GM18511 (cell line): ENCODE data around the gene SLC2A10.

Experiments used
- ATAC-seq: cut with Tn5 transposase; IDR thresholded peaks from one replicate; pipeline ENCODE4 v1.9.1; 2021; ENCODE audit warnings: mild to moderate bottlenecking, moderate library complexity; ENCODE audit not compliant: unreplicated experiment

Gene SLC2A10

GRCh38 chr20:46701986-46702385 is 7.5 kb upstream of the SLC2A10 start:
- ATAC-seq: no peak

- ATAC-seq: no peak
Measured at GRCh38 chr20:46702447-46703203, 6.8 kb upstream of the SLC2A10 start.

GRCh38 chr20:46703435-46703834 is 6.0 kb upstream of the SLC2A10 start:
- ATAC-seq: no peak

GRCh38 chr20:46704714-46705377 is 4.6 kb upstream of the SLC2A10 start:
- no peak for ATAC-seq

GRCh38 chr20:46705378-46705729 is 4.1 kb upstream of the SLC2A10 start:
- ATAC-seq: no peak

GRCh38 chr20:46706242-46706641 is 3.2 kb upstream of the SLC2A10 start:
- no peak for ATAC-seq

GRCh38 chr20:46708172-46708860 is 1.1 kb upstream of the SLC2A10 start:
- no peak for ATAC-seq

- no peak for ATAC-seq
Measured at GRCh38 chr20:46709055-46709458, 392 bp upstream of the SLC2A10 start.

GRCh38 chr20:46710153-46710913 is 884 bp downstream of the SLC2A10 start:
- ATAC-seq: no peak

GRCh38 chr20:46712056-46712636 is 2.7 kb downstream of the SLC2A10 start:
- no peak for ATAC-seq

- ATAC-seq: no peak
Measured at GRCh38 chr20:46713957-46714834, 4.7 kb downstream of the SLC2A10 start.

- no peak for ATAC-seq
Measured at GRCh38 chr20:46715292-46715756, 5.9 kb downstream of the SLC2A10 start.

- ATAC-seq: no peak
Measured at GRCh38 chr20:46717818-46718541, 8.5 kb downstream of the SLC2A10 start.

- ATAC-seq: no peak
Measured at GRCh38 chr20:46720019-46720418, 10.6 kb downstream of the SLC2A10 start.

GRCh38 chr20:46720776-46721425 is 11.5 kb downstream of the SLC2A10 start:
- no peak for ATAC-seq

- no peak for ATAC-seq
Measured at GRCh38 chr20:46721476-46721875, 12.0 kb downstream of the SLC2A10 start.

GRCh38 chr20:46722450-46722849 is 13.0 kb downstream of the SLC2A10 start:
- no peak for ATAC-seq

- ATAC-seq: no peak
Measured at GRCh38 chr20:46723039-46723438, 13.6 kb downstream of the SLC2A10 start.
